Peyer's patch (tissue), 4 donors: ENCODE measurements around the gene PRB3. TPM values are rescaled to one million over a fixed set of nuclear protein-coding genes. Genes with fewer than 3 reads are reported as not detected.

ENCODE experiments used
- DNase-seq, 3 donors: peaks; one replicate each; pipeline ENCODE4 v3.0.0-alpha.2; 2017 to 2019
- H3K27ac ChIP-seq, 4 donors: fragments of 200-600 bp; sonication (generic); one replicate each; pipeline ENCODE4 v1.5.1; 2016 to 2019
- H3K27me3 ChIP-seq, 2 donors: fragments of 200-600 bp; sonication (generic); one replicate each; pipeline ENCODE4 v1.5.1; 2019
- H3K36me3 ChIP-seq, 3 donors: fragments of 200-600 bp; sonication (generic); one replicate each; pipeline ENCODE4 v1.5.1; 2016 to 2019
- H3K4me1 ChIP-seq, 4 donors: fragments of 200-600 bp; sonication (generic); one replicate each; pipeline ENCODE4 v1.5.1; 2016 to 2019
- H3K4me3 ChIP-seq, 4 donors: fragments of 200-600 bp; sonication (generic); 1 replicate in 3 of 4; 2 replicates in 1 of 4; pipeline ENCODE4 v1.5.1; 2016 to 2019; ENCODE audit warnings: mild to moderate bottlenecking in 1 of 4
- H3K9me3 ChIP-seq, 4 donors: fragments of 200-600 bp; sonication (generic); one replicate each; pipeline ENCODE4 v1.5.1; 2016 to 2019; ENCODE audit warnings: mild to moderate bottlenecking in 1 of 4
- POLR2A ChIP-seq, 2 donors: fragments of 450-650 bp; IDR thresholded peaks; one replicate each; pipeline ENCODE4 v1.5.1; 2017; ENCODE audit warnings: antibody characterized with exemption in 2 of 2, mild to moderate bottlenecking in 2 of 2, moderate library complexity in 2 of 2
- total RNA-seq, 4 donors: library from RNA; depleted of rRNA; stranded (reverse); fragments of >200 nt; gene quantifications; one replicate each; pipeline ENCODE4 v1.1.0, GENCODE V29; 2016
- TF ChIP-seq, protein P1 (sequence below), 6 experiments: fragments of 450-650 bp in 4 of 6; fragments of 200-600 bp in 2 of 6; sonication (generic) in 1 of 6; IDR thresholded peaks; one replicate each; pipeline ENCODE4 v1.5.1; 2017 to 2019; ENCODE audit warnings: antibody characterized with exemption in 6 of 6, mild to moderate bottlenecking in 3 of 6, moderate library complexity in 1 of 6

The PRB3 gene
- total RNA-seq, 4 donors from 2014 or later, result not detected

DNA sequence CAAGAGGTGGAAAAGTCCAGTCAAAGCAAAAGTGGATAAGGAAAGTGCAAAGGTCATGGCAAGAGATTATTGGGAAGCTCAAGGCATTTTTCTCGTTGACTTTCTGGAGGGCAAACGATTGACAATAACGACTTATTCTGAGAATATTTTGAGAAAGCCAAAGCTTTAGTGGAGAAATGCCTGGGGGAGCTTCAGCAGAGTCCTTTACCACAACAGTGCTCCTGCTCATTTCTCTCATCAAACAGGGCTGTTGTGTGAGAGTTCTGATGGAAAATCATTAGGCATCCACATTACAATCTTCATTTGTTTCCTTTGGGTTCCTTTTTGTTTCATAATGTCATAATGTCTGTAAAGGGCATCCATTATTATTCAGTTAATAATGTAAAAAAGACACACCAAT lies 26.9 kb downstream of the PRB3 start:
- TF ChIP-seq, protein P1, sequence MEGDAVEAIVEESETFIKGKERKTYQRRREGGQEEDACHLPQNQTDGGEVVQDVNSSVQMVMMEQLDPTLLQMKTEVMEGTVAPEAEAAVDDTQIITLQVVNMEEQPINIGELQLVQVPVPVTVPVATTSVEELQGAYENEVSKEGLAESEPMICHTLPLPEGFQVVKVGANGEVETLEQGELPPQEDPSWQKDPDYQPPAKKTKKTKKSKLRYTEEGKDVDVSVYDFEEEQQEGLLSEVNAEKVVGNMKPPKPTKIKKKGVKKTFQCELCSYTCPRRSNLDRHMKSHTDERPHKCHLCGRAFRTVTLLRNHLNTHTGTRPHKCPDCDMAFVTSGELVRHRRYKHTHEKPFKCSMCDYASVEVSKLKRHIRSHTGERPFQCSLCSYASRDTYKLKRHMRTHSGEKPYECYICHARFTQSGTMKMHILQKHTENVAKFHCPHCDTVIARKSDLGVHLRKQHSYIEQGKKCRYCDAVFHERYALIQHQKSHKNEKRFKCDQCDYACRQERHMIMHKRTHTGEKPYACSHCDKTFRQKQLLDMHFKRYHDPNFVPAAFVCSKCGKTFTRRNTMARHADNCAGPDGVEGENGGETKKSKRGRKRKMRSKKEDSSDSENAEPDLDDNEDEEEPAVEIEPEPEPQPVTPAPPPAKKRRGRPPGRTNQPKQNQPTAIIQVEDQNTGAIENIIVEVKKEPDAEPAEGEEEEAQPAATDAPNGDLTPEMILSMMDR (IDR thresholded peaks at IDR 0.05), result no peak
- Histone ChIP-seq H3K4me1 (no peaks in the 10 kb centered on the region), H3K9me3 (no peaks in the 10 kb centered on the region), H3K36me3 (no peaks in the 10 kb centered on the region), H3K4me3 (no peak overlapping the region), H3K27me3 (no peaks in the 10 kb centered on the region), H3K27ac (no peak overlapping the region)
- DNase-seq, result no peak

DNA sequence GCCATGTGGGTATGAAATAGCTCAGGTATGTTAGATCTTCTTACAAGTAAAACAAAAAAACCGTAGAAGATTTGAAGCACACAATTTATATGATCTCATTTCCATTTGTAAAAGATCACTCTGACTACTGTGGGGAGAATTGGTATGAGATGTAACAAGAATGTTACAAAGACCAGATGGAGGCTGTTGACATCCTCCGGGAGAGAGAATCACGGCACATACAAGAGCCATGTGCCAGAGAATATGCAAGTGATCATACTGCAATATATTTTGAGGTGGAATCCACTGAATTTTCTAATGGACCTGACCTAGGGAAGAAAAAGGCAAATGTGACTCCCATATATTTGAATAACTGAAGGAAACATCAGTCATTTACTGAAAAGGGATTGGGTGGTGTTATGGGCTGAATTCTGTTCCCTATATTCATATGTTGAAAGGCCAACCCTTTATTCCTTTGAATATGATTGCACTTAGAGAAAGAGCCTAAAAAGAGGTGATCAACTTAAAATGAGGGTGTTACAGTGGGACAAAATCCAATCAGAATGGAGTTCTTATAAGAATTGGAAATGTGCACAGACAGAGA lies 29.1 kb downstream of the PRB3 start:
- H3K36me3 ChIP-seq, result no peaks in the 10 kb centered on the region
- no peaks in the 10 kb centered on the region for H3K4me1 ChIP-seq
- no peaks in the 10 kb centered on the region for H3K9me3 ChIP-seq
- no peak for DNase-seq
- TF ChIP-seq, protein P1 (IDR thresholded peaks at IDR 0.05), result no peak
- TF ChIP-seq POLR2A (IDR thresholded peaks at IDR 0.05), result no peak
- no peaks in the 10 kb centered on the region for H3K27me3 ChIP-seq
- no peak overlapping the region for H3K4me3 ChIP-seq
- no peak overlapping the region for H3K27ac ChIP-seq

DNA sequence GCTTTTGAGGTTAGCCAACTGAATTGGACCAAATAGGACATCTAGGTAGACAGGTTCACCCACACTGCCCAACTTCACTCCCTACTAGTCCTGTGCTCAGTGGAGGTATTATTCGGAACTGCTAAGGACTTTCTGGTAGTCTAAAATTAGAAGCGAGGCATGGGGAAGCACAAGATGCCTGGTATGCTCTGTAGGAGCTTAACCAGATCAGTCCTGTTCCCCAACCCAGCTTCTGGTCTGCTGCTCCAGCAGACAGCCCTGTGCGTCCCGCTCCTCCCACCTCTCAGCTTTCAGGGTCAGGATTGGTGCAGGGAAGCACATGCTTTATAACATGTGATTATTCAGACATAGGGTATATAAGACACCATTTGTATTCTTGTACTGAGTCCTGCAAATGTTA lies 31.2 kb downstream of the PRB3 start:
- no peaks in the 10 kb centered on the region for H3K27me3 ChIP-seq
- H3K9me3 ChIP-seq, result no peaks in the 10 kb centered on the region
- H3K4me1 ChIP-seq, result no peaks in the 10 kb centered on the region
- no peak for DNase-seq
- no peak overlapping the region for H3K27ac ChIP-seq
- TF ChIP-seq, protein P1 (IDR thresholded peaks at IDR 0.05), result no peak
- TF ChIP-seq POLR2A (IDR thresholded peaks at IDR 0.05), result no peak
- no peak overlapping the region for H3K4me3 ChIP-seq
- no peaks in the 10 kb centered on the region for H3K36me3 ChIP-seq

DNA sequence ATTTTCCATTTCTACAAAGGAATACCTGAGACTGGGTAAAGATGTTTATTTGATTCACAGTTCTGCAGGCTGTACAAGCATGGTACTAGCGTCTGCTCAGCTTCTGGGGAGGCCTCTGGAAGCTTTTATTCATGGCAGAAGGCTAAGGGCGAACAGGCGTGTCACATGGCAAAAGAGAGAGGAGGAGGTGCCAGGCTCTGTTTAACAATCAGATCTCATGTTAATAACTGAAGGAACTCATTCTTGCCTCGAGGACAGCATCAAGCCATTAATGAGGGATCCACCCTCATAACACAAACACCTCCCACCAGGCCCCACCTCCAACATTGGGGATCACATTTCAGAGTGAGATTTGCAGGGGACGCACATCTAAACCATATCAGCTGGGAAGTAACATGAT lies 36.0 kb downstream of the PRB3 start:
- TF ChIP-seq, protein P1 (IDR thresholded peaks at IDR 0.05), result no peak
- TF ChIP-seq POLR2A (IDR thresholded peaks at IDR 0.05), result no peak
- no peak for DNase-seq
- no peaks in the 10 kb centered on the region for H3K27me3 ChIP-seq
- no peaks in the 10 kb centered on the region for H3K9me3 ChIP-seq
- no peaks in the 10 kb centered on the region for H3K4me1 ChIP-seq
- H3K27ac ChIP-seq, result no peak overlapping the region
- no peaks in the 10 kb centered on the region for H3K36me3 ChIP-seq
- H3K4me3 ChIP-seq, result no peak overlapping the region

DNA sequence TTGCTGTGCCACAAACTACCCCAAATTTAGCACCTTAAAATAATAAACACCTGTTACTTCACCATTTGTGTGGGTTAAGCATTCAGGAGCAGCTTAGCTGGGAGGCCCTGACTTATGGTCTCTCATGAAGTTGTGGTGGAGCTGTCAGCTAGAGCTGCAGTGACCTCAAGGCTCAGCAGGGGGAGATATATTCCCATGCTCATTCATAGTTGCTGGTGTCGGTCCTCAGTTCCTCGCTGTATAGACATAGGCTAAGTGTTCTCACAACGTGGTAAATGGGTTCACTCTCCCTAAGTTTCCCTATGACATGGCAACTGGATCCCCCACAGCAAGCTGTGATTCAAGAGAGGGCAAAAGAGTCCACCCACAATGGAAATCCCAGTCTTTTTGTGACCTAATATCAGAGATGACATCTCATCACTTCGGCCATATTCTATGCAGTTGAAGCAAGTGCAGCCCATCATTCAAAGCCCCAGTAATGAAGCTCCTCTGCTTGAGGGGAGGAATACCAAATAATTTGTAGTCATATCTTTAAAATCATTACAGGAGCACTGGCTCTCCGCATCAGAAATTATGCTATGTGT lies 41.1 kb downstream of the PRB3 start:
- H3K9me3 ChIP-seq, result no peaks in the 10 kb centered on the region
- H3K27ac ChIP-seq, result no peak overlapping the region
- DNase-seq, result no peak
- no peak overlapping the region for H3K4me3 ChIP-seq
- no peak for TF ChIP-seq POLR2A (IDR thresholded peaks at IDR 0.05)
- TF ChIP-seq, protein P1 (IDR thresholded peaks at IDR 0.05), result peak in 3 of 6 experiments; percentile 30 to 41 (median 33)
- no peaks in the 10 kb centered on the region for H3K36me3 ChIP-seq
- H3K27me3 ChIP-seq, result no peaks in the 10 kb centered on the region
- H3K4me1 ChIP-seq, result no peaks in the 10 kb centered on the region
